Measurements from ENCODE around the gene METTL8. TPM values are rescaled to one million over a fixed set of nuclear protein-coding genes. Genes with fewer than 3 reads are reported as not detected.
"Not testable (repeated sequence)": the region's sequence is repeated elsewhere in the genome, so short reads cannot be mapped to it uniquely, and the experiment has no call there.

The METTL8 gene
- total RNA-seq, 1 donor from 2014 or later = 25.3 TPM

DNA sequence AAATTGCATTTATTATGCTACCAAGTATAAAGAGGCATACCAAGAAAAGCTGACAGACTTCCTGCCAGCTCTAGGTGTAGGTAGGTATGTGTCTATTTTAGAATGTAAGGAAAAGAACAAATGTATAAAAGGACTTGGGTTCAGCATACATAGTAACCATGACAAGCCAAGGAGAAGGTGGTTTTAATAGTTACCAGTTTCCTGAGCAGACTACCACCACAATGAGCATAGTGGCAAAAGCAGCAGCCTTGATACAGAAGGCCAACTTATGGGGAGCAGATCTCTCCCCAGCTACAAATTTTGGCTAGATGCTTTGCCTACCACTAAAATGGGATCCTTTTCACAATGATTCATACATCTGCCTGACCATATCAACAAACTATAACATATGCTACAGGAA lies 34.5 kb downstream of the METTL8 start:
- DNase-seq = no peak

DNA sequence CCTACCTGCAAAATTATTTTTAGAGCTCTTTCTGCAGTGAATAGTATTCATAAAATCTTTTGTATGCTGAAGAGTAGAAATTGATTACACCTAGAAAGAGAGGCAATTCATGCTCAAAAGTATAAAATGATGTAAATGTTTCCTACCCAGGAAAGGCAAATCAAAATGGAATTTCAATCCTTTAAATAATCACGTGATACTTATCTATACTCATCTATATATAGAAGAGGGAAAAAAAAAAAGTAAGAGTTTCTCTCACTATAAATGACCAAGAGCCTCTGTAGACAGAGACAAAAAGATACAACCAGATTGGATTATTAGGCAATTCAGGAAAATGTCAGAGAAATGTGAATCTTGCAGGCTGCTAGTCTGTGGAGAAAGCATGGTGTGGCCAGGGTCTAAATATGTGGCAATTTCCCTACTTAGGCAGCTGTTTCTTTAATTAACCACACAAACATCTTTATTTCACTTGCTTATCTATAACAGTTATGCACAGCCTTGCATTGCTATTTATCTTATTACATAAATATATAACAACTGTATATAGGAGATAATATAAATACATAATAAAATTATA lies 39.5 kb downstream of the METTL8 start:
- no peak for DNase-seq

DNA sequence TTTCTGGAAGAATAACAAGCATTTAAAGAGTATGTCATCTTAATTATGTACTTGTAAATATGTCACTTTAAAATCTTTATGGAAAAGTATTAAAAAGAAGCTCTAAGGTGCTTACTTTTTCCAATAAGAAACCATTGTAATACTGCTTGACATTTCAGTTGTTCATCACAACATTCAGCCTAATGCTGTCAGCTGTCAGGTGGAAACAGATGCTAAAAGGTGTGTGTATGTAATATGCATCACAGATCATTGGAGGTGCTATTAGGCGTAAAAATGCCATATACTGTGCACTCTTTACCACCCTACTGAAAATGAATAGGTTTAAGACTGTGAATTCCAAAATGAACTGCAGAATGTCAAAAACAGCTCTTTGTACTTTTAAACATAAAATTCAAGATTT lies 40.3 kb downstream of the METTL8 start:
- no peak for DNase-seq

DNA sequence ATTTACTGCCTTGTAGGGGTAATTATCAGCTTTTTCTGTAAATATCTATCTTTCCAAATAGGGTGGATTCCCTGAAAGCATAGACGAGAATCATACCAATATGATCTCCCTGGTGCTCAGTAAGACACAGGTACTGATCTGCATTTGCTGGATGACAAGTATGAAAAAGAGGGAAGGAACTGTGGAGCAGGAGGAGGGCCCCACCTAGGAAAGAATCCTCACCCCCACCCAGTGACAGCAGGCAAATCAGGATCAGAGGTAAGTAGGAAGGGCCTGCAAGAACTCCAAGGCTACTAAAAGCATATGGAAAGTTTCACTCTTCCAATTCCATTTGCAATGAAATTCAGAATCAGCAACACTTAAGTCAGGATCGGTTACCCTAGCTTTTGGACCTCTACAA lies 42.3 kb downstream of the METTL8 start:
- DNase-seq = no peak

DNA sequence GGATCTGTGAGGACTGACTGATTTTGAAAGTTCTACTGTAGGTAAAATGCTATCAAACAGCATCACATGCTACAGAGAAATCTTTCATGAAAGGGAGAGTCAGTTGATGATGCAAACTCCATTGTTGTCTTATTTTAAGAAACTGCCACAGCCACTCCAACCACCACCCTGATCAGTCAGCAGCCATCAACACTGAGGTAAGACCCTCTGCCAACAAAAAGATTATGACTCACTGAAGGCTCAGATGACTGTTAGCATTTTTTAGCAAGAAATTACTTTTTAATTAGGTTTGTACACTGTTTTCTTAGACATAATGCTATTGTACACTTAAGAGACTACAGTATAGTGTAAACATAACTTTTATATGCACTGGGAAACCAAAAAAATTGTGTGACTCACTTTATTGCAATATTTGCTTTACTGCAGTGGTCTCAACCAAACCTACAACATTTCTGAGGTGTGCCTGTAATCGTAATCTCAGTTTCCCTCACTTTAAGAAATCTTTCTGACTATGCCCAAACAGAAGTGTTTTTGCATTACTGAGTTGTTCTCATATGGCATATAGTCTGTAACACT lies 42.8 kb downstream of the METTL8 start:
- no peak for DNase-seq

DNA sequence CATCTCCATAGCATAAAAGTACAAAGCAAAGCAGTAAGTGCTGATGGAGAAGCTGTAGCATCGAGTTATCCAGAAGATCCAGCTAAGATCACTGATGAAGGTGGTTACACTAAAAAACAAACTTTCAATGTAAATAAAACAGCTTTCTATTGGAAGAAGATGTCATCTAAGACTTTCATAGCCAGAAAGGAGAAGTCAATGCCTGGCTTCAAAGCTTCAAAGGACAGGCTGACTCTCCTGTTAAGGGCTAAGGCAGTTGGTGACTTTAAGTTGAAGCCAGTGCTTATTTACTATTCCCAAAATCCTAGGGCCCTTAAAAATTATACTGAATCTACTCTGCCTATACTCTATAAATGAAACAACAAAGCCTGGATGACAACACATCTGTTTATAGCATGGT lies 44.0 kb downstream of the METTL8 start:
- DNase-seq = no peak

DNA sequence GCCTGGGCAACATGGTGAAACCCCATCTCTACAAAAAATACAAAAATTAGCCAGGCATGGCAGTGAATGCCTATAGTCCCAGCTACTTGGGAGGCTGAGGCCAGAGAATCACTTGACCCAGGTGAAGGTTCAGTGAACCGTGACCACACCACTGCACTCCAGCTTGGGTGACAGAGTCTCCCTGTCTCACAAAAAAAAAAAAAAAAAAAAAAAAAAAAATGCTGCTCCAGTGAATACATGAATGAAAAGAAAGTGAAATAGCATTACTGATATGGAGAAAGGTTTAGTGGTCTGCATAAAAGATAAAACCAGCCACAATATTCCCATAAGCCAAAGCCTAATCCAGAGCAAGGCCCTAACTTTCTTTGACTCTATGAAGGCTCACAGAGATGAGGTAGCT lies 44.5 kb downstream of the METTL8 start:
- DNase-seq = no peak

DNA sequence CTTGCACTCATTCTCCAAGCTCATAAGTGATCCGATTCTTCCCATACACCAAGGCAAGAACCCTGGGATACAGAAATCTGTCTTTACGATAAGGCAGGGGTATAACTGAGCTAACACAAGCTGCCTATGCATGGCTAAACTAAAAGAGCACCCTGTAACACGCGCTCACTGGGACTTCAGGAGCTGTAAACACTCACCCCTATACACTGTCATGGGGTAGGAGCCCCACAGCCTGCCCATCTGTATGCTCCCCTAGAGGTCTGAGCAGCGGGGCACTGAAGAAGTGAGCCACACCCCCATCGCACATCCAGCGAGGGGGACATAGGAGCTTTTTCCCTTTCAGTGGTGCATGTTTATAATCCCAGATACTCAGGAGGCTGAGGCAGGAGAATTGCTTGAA lies 46.7 kb downstream of the METTL8 start:
- no peak for DNase-seq

DNA sequence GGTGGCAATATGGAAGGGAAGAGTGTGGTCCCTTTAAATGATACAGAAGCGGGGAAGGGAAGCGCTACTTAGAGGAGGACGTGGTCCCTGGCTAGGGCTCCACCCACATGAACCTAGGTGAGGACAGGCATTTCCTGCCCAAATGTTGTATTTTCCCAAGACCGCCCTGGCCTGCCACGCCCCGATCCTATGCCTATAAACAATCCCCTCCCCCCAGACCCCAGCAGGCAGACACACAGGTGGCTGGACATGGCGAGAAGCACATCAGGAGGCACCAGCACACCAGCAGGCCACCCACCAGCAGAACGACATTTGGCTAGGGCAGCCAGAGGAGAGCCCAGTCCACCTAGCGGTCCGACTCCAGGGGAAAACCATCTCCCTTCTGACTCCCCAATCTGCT lies 47.2 kb downstream of the METTL8 start:
- no peak for DNase-seq

DNA sequence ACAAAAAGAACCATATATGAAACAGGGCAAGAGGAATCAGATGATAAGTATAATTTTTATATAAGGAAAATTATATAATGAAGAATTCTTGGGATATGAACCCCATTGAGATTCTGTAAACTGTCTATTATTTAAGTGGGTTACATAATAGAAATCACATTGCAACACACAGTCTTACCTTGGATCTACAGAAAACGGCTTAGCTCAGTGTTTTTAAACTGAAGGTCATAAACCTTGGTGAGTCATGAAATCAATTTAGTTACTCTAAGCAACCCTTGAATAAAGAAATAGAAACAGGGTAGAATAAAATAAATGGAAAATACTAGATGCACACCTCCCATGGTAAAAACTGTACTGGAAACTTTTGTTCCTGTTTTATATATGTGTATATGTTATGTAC lies 50.7 kb downstream of the METTL8 start:
- no peak for DNase-seq

DNA sequence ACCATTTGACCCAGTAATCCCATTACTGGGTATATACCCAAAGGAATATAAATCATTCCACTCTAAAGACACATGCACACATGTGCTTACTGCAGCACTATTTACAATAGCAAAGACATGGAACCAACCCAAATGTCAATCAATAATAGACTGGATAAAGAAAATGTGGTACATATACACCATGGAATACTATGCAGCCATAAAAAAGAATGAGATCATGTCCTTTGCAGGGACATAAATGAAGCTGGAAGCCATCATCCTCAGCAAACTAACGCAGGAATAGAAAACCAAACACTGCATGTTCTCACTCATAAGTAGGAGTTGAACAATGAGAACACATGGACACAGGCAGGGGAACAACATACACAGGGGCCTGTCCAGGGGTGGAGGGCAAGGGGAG lies 51.6 kb downstream of the METTL8 start:
- not testable (repeated sequence) for DNase-seq

DNA sequence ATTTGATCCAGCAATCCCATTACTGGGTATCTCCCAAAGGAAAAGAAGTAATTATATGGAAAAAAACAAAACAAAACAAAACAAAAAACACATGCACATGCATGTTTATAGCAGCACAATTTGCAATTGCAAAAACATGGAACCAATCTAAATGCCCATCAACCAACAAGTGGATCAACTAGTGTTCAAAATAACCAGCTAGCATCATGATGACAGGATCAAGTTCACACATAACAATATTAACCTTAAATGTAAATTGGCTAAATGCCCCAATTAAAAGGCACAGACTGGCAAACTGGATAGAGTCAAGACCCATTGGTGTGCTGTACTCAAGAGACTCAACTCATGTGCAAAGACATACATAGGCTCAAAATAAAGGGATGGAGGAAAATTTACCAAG lies 55.9 kb downstream of the METTL8 start:
- DNase-seq = not testable (repeated sequence)

DNA sequence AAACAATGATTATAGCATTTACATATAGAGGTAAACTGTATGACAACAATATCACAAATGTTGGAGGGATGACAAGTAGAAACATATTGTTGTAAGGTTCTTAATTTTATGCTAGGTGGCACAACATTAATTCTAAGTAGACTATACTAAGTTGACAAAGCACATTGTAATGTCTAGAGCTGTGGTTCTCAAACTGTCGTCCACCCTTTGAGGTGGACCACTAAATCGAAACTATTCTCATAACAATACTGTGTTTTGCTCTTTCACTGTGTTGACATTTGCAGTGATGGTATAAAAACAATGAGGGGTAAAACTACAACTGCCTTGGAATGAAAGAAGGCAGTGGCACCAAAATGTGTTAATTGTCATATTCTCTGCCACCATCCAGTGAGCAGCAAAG lies 66.1 kb downstream of the METTL8 start:
- DNase-seq = no peak

DNA sequence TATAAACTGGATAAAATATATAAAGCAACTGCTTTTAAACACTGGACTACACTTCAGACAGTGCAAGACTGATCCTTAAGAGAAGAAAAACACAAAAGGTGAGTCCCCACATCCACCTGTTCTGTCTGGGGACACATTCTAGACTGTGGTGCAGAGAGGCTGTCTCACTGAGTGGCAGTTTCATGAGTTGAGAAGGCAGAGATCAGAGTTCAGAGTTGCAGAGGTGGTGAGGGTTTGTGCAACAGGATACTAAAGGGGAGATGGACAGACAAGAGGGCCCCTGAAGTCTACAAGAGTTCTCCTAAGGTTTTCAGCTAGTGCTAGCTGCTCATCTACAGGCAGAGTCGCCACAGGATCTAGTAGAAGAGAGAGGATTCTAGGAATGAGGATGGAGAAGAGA lies 68.0 kb downstream of the METTL8 start:
- DNase-seq = no peak

DNA sequence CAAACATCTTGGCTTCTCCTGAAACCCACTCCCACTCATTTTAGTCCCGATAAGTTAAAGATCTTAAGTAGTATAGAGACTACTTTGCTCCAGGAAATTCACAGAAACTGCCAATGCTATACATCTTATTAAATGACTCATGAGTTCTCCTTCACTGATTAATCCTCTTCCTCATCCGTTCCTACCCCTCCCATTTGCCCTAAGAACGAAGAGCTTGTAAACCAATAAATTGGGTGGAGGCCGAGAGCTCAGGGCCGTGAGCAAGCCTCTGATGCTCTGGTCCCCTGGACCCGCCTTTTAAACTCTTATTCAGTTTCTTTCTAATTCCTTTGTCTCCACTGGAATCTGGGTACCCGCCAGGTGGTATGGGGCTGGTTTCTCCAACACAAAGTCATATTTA lies 68.6 kb downstream of the METTL8 start:
- DNase-seq = no peak

DNA sequence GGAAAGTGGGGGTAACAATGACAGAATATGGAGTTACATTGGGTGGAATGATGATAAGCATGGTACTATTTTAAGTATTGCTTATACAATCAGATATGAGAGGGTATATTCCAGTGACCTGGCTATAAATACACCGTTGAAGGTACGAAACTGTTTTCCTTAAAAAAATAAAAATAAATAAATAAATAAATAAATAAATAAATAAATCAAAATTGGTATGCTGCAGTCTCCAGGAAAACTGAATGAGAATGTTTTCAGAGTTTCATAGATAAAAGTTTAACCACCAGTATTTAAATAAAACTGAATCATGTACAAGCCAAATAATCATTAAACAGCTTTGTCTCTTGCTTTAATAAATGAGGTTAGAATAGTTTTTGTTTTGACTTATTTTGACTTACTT lies 71.4 kb downstream of the METTL8 start:
- no peak for DNase-seq

DNA sequence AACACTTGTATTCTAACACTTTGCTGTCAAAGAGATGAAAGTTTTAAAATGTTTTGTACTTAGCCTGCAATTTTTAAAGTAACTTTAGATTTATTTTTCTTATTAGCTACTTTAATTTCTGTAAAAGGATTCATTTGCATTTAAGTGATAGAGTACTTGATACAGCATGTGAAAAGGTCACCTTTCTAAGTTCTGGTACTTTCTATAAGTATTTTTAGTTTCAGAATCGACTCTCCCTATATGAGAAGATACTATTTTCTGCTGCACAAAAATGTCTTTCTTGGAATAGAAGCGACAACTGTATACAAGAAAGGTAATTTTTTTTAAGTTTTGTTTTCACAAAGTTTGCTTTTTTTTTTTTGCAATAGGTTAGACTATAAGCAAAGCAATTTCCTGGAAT lies 72.9 kb downstream of the METTL8 start:
- DNase-seq = no peak

DNA sequence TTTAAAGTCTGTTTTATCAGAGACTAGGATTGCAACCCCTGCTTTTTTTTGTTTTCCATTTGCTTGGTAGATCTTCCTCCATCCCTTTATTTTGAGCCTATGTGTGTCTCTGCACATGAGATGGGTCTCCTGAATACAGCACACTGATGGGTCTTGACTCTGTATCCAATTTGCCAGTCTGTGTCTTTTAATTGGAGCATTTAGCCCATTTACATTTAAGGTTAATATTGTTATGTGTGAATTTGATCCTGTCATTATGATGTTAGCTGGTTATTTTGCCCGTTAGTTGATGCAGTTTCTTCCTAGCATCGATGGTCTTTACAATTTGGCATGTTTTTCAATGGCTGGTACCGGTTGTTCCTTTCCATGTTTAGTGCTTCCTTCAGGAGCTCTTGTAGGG lies 80.0 kb downstream of the METTL8 start:
- not testable (repeated sequence) for DNase-seq

DNA sequence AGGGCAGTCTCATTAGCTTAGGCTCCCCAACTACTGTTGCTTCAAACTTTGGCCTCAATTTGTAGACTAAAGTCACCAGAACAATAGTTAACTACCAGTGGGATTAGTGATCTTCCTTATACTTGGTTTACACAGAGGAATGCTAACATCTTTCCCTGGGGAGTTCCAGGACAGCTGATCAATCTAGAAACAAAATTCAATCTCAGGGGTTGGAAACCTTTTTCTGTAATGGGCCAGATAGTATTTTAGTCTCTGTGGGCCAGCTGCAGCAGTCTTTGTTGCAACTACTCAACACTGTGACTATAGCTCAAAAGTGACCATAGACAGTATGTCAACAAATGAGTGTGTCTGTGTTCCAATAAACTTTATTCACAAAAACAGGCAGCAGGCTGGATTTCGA lies 85.7 kb downstream of the METTL8 start:
- no peak for DNase-seq

DNA sequence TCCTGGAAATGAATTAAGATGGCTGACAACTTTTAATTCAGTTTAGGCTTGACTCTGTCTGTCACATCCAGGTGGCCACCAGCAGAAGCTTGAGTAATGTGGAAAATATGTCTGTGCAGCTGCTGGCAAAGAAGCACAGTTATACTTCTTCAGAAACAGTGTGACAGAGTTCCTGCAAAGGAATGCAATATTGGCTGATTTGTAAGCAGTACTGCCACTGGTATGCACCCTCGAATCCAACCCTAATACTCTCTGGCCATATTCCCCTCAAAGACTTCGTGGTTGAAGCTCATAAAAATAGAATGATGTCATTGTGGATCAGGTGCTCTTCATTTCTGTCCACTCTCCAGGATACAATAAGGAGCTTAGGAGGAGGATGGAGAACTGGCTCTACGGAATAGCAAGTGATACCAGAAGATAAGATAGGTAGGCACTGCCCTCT lies 86.2 kb downstream of the METTL8 start:
- DNase-seq = no peak

DNA sequence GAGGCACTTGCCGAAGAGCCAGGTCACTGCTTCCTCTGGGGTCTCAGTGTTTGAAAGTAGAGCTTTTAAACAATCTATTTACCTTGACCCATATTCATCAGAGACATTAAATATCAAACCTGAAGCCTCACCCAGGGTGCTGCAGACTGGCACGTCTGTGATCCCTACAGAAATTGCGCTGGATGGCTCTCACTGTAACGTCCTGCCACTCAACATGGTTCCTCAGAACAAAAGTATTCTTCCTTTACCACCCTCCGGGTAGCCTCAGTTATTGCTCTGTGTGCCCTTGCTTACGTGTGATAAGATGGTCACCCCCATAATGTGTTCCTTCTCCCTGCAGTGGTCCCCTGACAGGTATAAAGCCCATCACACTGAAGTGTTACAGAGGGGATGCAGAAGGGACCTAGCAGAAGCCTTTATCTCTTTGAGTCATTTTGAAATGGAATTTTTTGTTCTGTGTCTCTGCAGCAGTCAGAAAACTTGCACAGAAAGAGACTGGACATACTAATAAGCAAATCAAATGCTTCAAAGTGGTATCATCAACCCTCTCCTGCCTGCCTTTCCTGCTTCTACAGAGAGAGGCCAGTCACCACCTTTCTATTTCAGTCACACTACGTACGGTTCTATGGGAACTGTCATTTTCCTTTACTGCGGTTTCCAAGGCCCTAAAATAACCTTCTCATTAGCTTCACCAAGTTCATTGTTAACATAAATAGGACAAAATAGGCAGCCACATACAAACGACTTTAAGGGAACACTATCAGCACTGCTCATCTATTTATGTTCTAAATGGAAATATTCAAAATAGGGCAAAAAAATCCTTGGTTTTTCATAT lies 86.8 kb downstream of the METTL8 start:
- DNase-seq = no peak

DNA sequence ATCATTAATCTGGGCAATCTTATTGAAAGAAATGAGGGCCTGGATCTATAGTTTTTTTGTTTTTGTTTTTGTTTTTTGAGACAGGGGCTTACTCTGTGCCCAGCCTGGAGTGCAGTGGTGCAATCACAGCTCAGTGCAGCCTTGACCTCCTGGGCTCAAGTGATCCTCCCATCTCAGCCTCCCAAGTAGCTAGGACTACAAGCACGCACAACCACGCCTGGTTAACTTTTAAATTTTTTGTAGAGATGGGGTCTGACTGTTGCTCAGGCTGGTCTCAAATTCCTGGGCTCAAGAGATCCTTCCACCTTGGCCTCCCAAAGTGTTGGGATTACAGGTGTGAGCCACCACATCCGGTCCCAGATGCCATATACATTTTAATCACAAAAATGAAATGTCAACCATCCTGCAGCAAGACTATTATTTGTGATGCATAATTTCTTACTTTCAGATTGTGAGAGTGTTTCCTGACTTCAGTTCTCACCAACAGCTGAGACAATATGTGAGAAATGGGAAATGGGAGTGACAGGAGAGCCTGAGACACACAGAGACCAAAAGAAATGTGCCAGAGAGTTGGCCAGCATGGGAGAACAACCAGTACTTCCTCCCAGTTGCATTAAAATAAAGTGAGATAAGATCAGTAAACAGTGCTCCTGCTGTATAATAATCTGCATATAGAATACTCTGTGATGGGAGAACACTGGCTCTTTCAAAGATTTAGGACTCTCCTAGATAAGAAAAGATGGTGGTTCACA lies 87.6 kb downstream of the METTL8 start:
- DNase-seq = no peak

DNA sequence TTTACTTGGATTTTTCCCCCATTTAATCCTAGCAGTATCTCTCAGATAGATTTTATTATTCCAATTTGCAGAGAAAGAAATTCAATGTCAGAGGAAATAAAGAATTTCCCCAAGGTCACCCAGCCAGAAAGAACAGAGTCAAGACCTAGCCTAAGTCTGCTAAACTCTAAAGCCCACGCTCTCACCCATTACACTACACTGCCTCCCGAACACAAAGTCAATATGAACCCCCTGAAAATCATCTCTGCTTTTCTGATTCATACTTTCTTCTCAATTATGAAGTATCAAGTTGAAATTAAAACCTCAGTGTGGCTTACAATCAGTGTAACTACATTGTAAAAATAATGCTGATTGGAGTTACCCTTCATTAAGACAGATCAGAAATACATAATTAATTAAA lies 89.6 kb downstream of the METTL8 start:
- DNase-seq = no peak

All from occipital lobe (tissue), 2 donors.